Neural cell (in vitro differentiated cells): ENCODE measurements around the gene S1PR1.

Source experiments
- EP300 ChIP-seq: fragments of 450-650 bp; conservative IDR thresholded peaks from 2 replicates; pipeline ENCODE4 v1.6.1; 2014; ENCODE audit warnings: antibody characterized with exemption, mild to moderate bottlenecking, moderate library complexity; ENCODE audit not compliant: poor library complexity, severe bottlenecking
- RAD21 ChIP-seq: fragments of 450-650 bp; conservative IDR thresholded peaks from 2 replicates; pipeline ENCODE4 v1.6.1; 2014; ENCODE audit warnings: antibody characterized with exemption, mild to moderate bottlenecking, moderate library complexity
- TAF1 ChIP-seq: IDR thresholded peaks from 2 replicates; pipeline ENCODE4 v1.6.1; 2012; ENCODE audit warnings: low read depth
- TF ChIP-seq, protein P1 (sequence below): fragments of 450-650 bp; IDR thresholded peaks from 2 replicates; pipeline ENCODE4 v1.5.1; 2014; ENCODE audit warnings: antibody characterized with exemption, mild to moderate bottlenecking, moderate library complexity; ENCODE audit not compliant: poor library complexity, severe bottlenecking
- TF ChIP-seq, protein P2 (sequence below): IDR thresholded peaks from 2 replicates; pipeline ENCODE4 v1.6.1; 2012; ENCODE audit warnings: borderline replicate concordance

DNA sequence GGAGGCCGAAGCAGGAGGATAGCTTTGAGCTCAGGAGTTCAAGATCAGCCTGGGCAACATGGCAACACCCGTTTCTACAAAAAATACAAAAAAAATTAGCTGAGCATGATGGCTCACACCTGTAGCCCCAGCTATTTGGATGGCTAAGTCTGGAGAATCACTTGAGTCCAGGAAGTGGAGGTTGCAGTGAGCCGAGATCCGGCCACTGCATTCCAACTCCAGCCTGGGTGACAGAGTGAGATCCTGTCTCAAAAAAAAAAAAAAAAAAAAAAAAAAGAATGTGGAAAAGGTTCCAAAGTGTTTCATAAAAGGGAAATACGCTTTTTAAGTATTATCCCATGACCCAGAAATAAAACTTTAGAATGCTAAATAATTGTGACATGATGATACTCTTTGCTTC lies 8.0 kb downstream of the S1PR1 start:
- TF ChIP-seq, protein P1, sequence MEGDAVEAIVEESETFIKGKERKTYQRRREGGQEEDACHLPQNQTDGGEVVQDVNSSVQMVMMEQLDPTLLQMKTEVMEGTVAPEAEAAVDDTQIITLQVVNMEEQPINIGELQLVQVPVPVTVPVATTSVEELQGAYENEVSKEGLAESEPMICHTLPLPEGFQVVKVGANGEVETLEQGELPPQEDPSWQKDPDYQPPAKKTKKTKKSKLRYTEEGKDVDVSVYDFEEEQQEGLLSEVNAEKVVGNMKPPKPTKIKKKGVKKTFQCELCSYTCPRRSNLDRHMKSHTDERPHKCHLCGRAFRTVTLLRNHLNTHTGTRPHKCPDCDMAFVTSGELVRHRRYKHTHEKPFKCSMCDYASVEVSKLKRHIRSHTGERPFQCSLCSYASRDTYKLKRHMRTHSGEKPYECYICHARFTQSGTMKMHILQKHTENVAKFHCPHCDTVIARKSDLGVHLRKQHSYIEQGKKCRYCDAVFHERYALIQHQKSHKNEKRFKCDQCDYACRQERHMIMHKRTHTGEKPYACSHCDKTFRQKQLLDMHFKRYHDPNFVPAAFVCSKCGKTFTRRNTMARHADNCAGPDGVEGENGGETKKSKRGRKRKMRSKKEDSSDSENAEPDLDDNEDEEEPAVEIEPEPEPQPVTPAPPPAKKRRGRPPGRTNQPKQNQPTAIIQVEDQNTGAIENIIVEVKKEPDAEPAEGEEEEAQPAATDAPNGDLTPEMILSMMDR, result no peak
- TF ChIP-seq EP300, result no peak
- TF ChIP-seq RAD21, result no peak
- TF ChIP-seq, protein P2, sequence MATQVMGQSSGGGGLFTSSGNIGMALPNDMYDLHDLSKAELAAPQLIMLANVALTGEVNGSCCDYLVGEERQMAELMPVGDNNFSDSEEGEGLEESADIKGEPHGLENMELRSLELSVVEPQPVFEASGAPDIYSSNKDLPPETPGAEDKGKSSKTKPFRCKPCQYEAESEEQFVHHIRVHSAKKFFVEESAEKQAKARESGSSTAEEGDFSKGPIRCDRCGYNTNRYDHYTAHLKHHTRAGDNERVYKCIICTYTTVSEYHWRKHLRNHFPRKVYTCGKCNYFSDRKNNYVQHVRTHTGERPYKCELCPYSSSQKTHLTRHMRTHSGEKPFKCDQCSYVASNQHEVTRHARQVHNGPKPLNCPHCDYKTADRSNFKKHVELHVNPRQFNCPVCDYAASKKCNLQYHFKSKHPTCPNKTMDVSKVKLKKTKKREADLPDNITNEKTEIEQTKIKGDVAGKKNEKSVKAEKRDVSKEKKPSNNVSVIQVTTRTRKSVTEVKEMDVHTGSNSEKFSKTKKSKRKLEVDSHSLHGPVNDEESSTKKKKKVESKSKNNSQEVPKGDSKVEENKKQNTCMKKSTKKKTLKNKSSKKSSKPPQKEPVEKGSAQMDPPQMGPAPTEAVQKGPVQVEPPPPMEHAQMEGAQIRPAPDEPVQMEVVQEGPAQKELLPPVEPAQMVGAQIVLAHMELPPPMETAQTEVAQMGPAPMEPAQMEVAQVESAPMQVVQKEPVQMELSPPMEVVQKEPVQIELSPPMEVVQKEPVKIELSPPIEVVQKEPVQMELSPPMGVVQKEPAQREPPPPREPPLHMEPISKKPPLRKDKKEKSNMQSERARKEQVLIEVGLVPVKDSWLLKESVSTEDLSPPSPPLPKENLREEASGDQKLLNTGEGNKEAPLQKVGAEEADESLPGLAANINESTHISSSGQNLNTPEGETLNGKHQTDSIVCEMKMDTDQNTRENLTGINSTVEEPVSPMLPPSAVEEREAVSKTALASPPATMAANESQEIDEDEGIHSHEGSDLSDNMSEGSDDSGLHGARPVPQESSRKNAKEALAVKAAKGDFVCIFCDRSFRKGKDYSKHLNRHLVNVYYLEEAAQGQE, result no peak
- no peak for TF ChIP-seq TAF1
